HG03354 (cell line): ENCODE data around the gene FICD.

Experiments
- ATAC-seq: cut with Tn5 transposase; IDR thresholded peaks from one replicate; pipeline ENCODE4 v1.9.1; 2021; ENCODE audit warnings: mild to moderate bottlenecking; ENCODE audit not compliant: unreplicated experiment, poor library complexity, severe bottlenecking

Gene FICD

GRCh38 chr12:108562348-108563135, 47.5 kb downstream of the FICD start, which contains the start of gene ISCU:
TSS of gene ISCU (plus strand) at chr12:108562596. CDS start at chr12:108562623, 27 bp downstream.
- peak; percentile 55 for ATAC-seq

- ATAC-seq, result peak; percentile 43
These were observed 48.2 kb downstream of the FICD start for GRCh38 chr12:108563136-108563803.

- ATAC-seq, result no peak
These were observed 48.7 kb downstream of the FICD start for GRCh38 chr12:108563804-108564151.

- ATAC-seq, result no peak
These were observed 49.6 kb downstream of the FICD start for GRCh38 chr12:108564724-108565123.

GRCh38 chr12:108565146-108565545, 50.1 kb downstream of the FICD start:
- no peak for ATAC-seq

GRCh38 chr12:108565976-108566375, 50.9 kb downstream of the FICD start:
- ATAC-seq, result no peak

- ATAC-seq, result no peak
These were observed 51.4 kb downstream of the FICD start for GRCh38 chr12:108566452-108566851.

GRCh38 chr12:108567406-108568337, 52.6 kb downstream of the FICD start:
- ATAC-seq, result no peak

GRCh38 chr12:108568338-108569154, 53.5 kb downstream of the FICD start:
- peak; percentile 82 for ATAC-seq
